Natural killer cell treated with Interleukin-12 subunit alpha and Interleukin-12 subunit beta and Interleukin-15 and Interleukin-18, amount 100 ng/mL, for 72 hours (primary cell): Measurements from ENCODE around the gene CD79A. TPM values are rescaled to one million over a fixed set of nuclear protein-coding genes. Genes with fewer than 3 reads are reported as not detected.

ENCODE experiments used
- ATAC-seq, 2 donors: fragments of 150-1000 bp; cut with Tn5 transposase in 1 of 2; sonication (Bioruptor Pico), chemical (Tn5 transposase) in 1 of 2; 2 replicates each; pipeline ENCODE4 v1.10.0; 2021
- DNase-seq: peaks from one replicate; pipeline ENCODE4 v3.0.0; 2022; ENCODE audit warnings: low spot score
- H3K27ac Mint-ChIP-seq, 2 donors: 1 replicate in 1 of 2; 2 replicates in 1 of 2; pipeline ENCODE4 v1.8.0; 2022; ENCODE audit warnings: mixed read lengths in 2 of 2, mild to moderate bottlenecking in 1 of 2, moderate library complexity in 1 of 2
- H3K27me3 Mint-ChIP-seq, 2 donors: 1 replicate in 1 of 2; 2 replicates in 1 of 2; pipeline ENCODE4 v1.8.0; 2022; ENCODE audit warnings: mixed read lengths in 2 of 2
- H3K36me3 Mint-ChIP-seq: one replicate; pipeline ENCODE4 v1.8.0; 2022; ENCODE audit warnings: mixed read lengths
- H3K4me1 Mint-ChIP-seq, 2 donors: 1 replicate in 1 of 2; 2 replicates in 1 of 2; pipeline ENCODE4 v1.8.0; 2022; ENCODE audit warnings: low read depth in 2 of 2, mixed read lengths in 2 of 2, mild to moderate bottlenecking in 1 of 2
- H3K4me3 Mint-ChIP-seq: one replicate; pipeline ENCODE4 v1.8.0; 2022; ENCODE audit warnings: mixed read lengths
- H3K9me3 Mint-ChIP-seq: 2 replicates; pipeline ENCODE4 v1.8.0; 2022; ENCODE audit warnings: mixed read lengths
- total RNA-seq, 2 donors: library from RNA; stranded (reverse); gene quantifications; one replicate each; pipeline ENCODE4 v1.2.3, GENCODE V29; 2022

Gene CD79A
- total RNA-seq, 2 donors from 2014 or later, result 0.93 to 1.8 TPM

- Mint-ChIP-seq H3K27me3 (no peaks in the 10 kb centered on the region), H3K4me1 (peaks cover 32 to 43% of the 10 kb centered on the region in 2 donors), H3K4me3 (no peak overlapping the region), H3K27ac (peak overlapping the region; percentile 14 to 79), H3K36me3 (peaks cover 22% of the 10 kb centered on the region), H3K9me3 (no peaks in the 10 kb centered on the region)
- ATAC-seq (no peak), DNase-seq (no peak)
These were observed 20.1 kb downstream of the CD79A start for GRCh38 chr19:41897181-41897580.

- ATAC-seq (no peak), DNase-seq (no peak)
- peak overlapping the region; percentile 14 to 79 for H3K27ac Mint-ChIP-seq
- H3K4me3 Mint-ChIP-seq, result no peak overlapping the region
- H3K9me3 Mint-ChIP-seq, result no peaks in the 10 kb centered on the region
- H3K4me1 Mint-ChIP-seq, result peaks cover 32 to 42% of the 10 kb centered on the region in 2 donors
- no peaks in the 10 kb centered on the region for H3K27me3 Mint-ChIP-seq
- H3K36me3 Mint-ChIP-seq, result peaks cover 22% of the 10 kb centered on the region
These were observed 20.7 kb downstream of the CD79A start for GRCh38 chr19:41897820-41898219.

- DNase-seq (no peak), ATAC-seq (no peak)
- Mint-ChIP-seq H3K27ac (peak overlapping the region; percentile 14 to 79), H3K4me3 (no peak overlapping the region), H3K9me3 (no peaks in the 10 kb centered on the region), H3K4me1 (peaks cover 29 to 38% of the 10 kb centered on the region in 2 donors), H3K27me3 (no peaks in the 10 kb centered on the region), H3K36me3 (peaks cover 22% of the 10 kb centered on the region)
These were observed 21.2 kb downstream of the CD79A start for GRCh38 chr19:41898235-41898634.

GRCh38 chr19:41901707-41902360, 24.8 kb downstream of the CD79A start:
- no peak overlapping the region for H3K4me3 Mint-ChIP-seq
- no peaks in the 10 kb centered on the region for H3K9me3 Mint-ChIP-seq
- no peaks in the 10 kb centered on the region for H3K27me3 Mint-ChIP-seq
- H3K4me1 Mint-ChIP-seq, result peaks cover 22 to 28% of the 10 kb centered on the region in 2 donors
- ATAC-seq, result no peak
- H3K27ac Mint-ChIP-seq, result no peak overlapping the region
- DNase-seq, result no peak
- peaks cover 15% of the 10 kb centered on the region for H3K36me3 Mint-ChIP-seq

GRCh38 chr19:41902594-41902993, 25.5 kb downstream of the CD79A start:
- ATAC-seq (no peak), DNase-seq (no peak)
- Mint-ChIP-seq H3K27ac (no peak overlapping the region), H3K9me3 (no peaks in the 10 kb centered on the region), H3K4me1 (peaks cover 21 to 30% of the 10 kb centered on the region in 2 donors), H3K4me3 (no peak overlapping the region), H3K27me3 (no peaks in the 10 kb centered on the region), H3K36me3 (peaks cover 17% of the 10 kb centered on the region)

GRCh38 chr19:41903193-41903953, 26.3 kb downstream of the CD79A start:
- no peaks in the 10 kb centered on the region for H3K27me3 Mint-ChIP-seq
- no peak for DNase-seq
- no peak overlapping the region for H3K27ac Mint-ChIP-seq
- no peak overlapping the region for H3K4me3 Mint-ChIP-seq
- ATAC-seq, result no peak
- H3K9me3 Mint-ChIP-seq, result no peaks in the 10 kb centered on the region
- H3K36me3 Mint-ChIP-seq, result peaks cover 17% of the 10 kb centered on the region
- peaks cover 13 to 27% of the 10 kb centered on the region in 2 donors for H3K4me1 Mint-ChIP-seq

GRCh38 chr19:41904118-41904870, 27.2 kb downstream of the CD79A start:
- Mint-ChIP-seq H3K27me3 (no peaks in the 10 kb centered on the region), H3K4me1 (peaks cover 6 to 27% of the 10 kb centered on the region in 2 donors), H3K4me3 (no peak overlapping the region), H3K36me3 (peaks cover 8% of the 10 kb centered on the region), H3K9me3 (no peaks in the 10 kb centered on the region), H3K27ac (no peak overlapping the region)
- no peak for DNase-seq
- ATAC-seq, result no peak

- no peak overlapping the region for H3K4me3 Mint-ChIP-seq
- ATAC-seq (no peak), DNase-seq (no peak)
- no peaks in the 10 kb centered on the region for H3K9me3 Mint-ChIP-seq
- H3K27me3 Mint-ChIP-seq, result no peaks in the 10 kb centered on the region
- peaks cover 7 to 30% of the 10 kb centered on the region in 2 donors for H3K4me1 Mint-ChIP-seq
- H3K27ac Mint-ChIP-seq, result peak overlapping the region in 1 of 2 donors; percentile 1
- H3K36me3 Mint-ChIP-seq, result peaks cover 6% of the 10 kb centered on the region
These were observed 28.4 kb downstream of the CD79A start for GRCh38 chr19:41905273-41906002.

- ATAC-seq (no peak), DNase-seq (no peak)
- H3K36me3 Mint-ChIP-seq, result peaks cover 6% of the 10 kb centered on the region
- no peaks in the 10 kb centered on the region for H3K9me3 Mint-ChIP-seq
- H3K27me3 Mint-ChIP-seq, result no peaks in the 10 kb centered on the region
- H3K27ac Mint-ChIP-seq, result peak overlapping the region in 1 of 2 donors; percentile 1
- peaks cover 16 to 38% of the 10 kb centered on the region in 2 donors for H3K4me1 Mint-ChIP-seq
- no peak overlapping the region for H3K4me3 Mint-ChIP-seq
These were observed 29.2 kb downstream of the CD79A start for GRCh38 chr19:41906271-41906670.

- H3K4me3 Mint-ChIP-seq, result no peak overlapping the region
These were observed 30.0 kb downstream of the CD79A start for GRCh38 chr19:41906916-41907680.

GRCh38 chr19:41907994-41908615, 31.0 kb downstream of the CD79A start:
- peaks cover 6% of the 10 kb centered on the region for H3K36me3 Mint-ChIP-seq
- no peaks in the 10 kb centered on the region for H3K9me3 Mint-ChIP-seq
- ATAC-seq, result no peak
- H3K27me3 Mint-ChIP-seq, result peaks cover 7 to 12% of the 10 kb centered on the region in 2 donors
- H3K4me3 Mint-ChIP-seq, result no peak overlapping the region
- H3K4me1 Mint-ChIP-seq, result peaks cover 23 to 47% of the 10 kb centered on the region in 2 donors
- H3K27ac Mint-ChIP-seq, result no peak overlapping the region
- DNase-seq, result no peak

More at GRCh38 chr19:41906916-41907680, 30.0 kb downstream of the CD79A start:
- H3K4me1 Mint-ChIP-seq, result peaks cover 23 to 43% of the 10 kb centered on the region in 2 donors
- no peaks in the 10 kb centered on the region for H3K9me3 Mint-ChIP-seq
- ATAC-seq, result no peak
- peaks cover 4 to 7% of the 10 kb centered on the region in 2 donors for H3K27me3 Mint-ChIP-seq
- DNase-seq, result no peak
- H3K27ac Mint-ChIP-seq, result peak overlapping the region in 1 of 2 donors; percentile 59
- H3K36me3 Mint-ChIP-seq, result peaks cover 6% of the 10 kb centered on the region

GRCh38 chr19:41908724-41909464, 31.8 kb downstream of the CD79A start:
- peaks cover 6% of the 10 kb centered on the region for H3K36me3 Mint-ChIP-seq
- ATAC-seq (no peak), DNase-seq (no peak)
- no peaks in the 10 kb centered on the region for H3K9me3 Mint-ChIP-seq
- H3K27ac Mint-ChIP-seq, result no peak overlapping the region
- H3K4me3 Mint-ChIP-seq, result no peak overlapping the region
- peaks cover 24 to 43% of the 10 kb centered on the region in 2 donors for H3K4me1 Mint-ChIP-seq
- H3K27me3 Mint-ChIP-seq, result peaks cover 7 to 12% of the 10 kb centered on the region in 2 donors
